Thyroid gland (tissue), 4 donors: ENCODE results near the gene ANAPC7. TPM values are rescaled to one million over a fixed set of nuclear protein-coding genes. Genes with fewer than 3 reads are reported as not detected.
A peak's percentile ranks its signal among the peaks of the same experiment; 100 is the strongest.

Experiments
- DNase-seq, 2 donors: peaks; one replicate each; pipeline ENCODE4 v3.0.0-alpha.2; 2019
- H3K27ac ChIP-seq, 3 donors: fragments of 200-600 bp; sonication (generic); 1 replicate in 2 of 3; 2 replicates in 1 of 3; pipeline ENCODE4 v1.5.1; 2016 to 2019; ENCODE audit warnings: mild to moderate bottlenecking in 1 of 3, moderate library complexity in 1 of 3
- H3K27me3 ChIP-seq: fragments of 200-600 bp; sonication (generic); one replicate; pipeline ENCODE4 v1.5.1; 2019
- H3K36me3 ChIP-seq, 2 donors: fragments of 200-600 bp; sonication (generic); one replicate each; pipeline ENCODE4 v1.5.1; 2016 to 2019
- H3K4me1 ChIP-seq, 2 donors: fragments of 200-600 bp; sonication (generic); one replicate each; pipeline ENCODE4 v1.5.1; 2017 to 2019
- H3K4me3 ChIP-seq, 3 donors: fragments of 200-600 bp; sonication (generic); replicated peaks in 1 of 3; 1 replicate in 2 of 3; 2 replicates in 1 of 3; pipeline ENCODE4 v1.5.1; 2016; ENCODE audit warnings: mild to moderate bottlenecking in 1 of 3
- H3K9me3 ChIP-seq: fragments of 200-600 bp; sonication (generic); one replicate; pipeline ENCODE4 v1.5.1; 2017
- POLR2A ChIP-seq, 2 donors: fragments of 450-650 bp; IDR thresholded peaks; one replicate each; pipeline ENCODE4 v1.6.1; 2017; ENCODE audit warnings: antibody characterized with exemption in 2 of 2, mild to moderate bottlenecking in 2 of 2, moderate library complexity in 1 of 2
- WGBS, 2 donors: methylation state at CpG; one replicate each; pipeline ENCODE4 v1.1.5; 2017; 5-methylcytosine and 5-hydroxymethylcytosine counted together
- intact Hi-C: fragments of 100-400 bp; cut with DNase I; formaldehyde crosslinking; loops from one replicate; pipeline ENCODE4 v1.15.1; 2023
- total RNA-seq, 4 donors: library from RNA; depleted of rRNA; stranded (reverse); fragments of >200 nt; gene quantifications; one replicate each; pipeline ENCODE4 v1.2.3, GENCODE V29; 2016
- TF ChIP-seq, protein P1 (sequence below), 6 experiments: fragments of 200-600 bp in 3 of 6; fragments of 450-650 bp in 3 of 6; sonication (generic) in 3 of 6; IDR thresholded peaks; one replicate each; pipeline ENCODE4 v1.5.1; 2016 to 2019; ENCODE audit warnings: antibody characterized with exemption in 6 of 6, mild to moderate bottlenecking in 2 of 6, inconsistent platforms in 1 of 6, moderate library complexity in 1 of 6

Gene ANAPC7
- total RNA-seq, 4 donors from 2014 or later: 49.4 to 61.9 (median 50.9) TPM

DNA sequence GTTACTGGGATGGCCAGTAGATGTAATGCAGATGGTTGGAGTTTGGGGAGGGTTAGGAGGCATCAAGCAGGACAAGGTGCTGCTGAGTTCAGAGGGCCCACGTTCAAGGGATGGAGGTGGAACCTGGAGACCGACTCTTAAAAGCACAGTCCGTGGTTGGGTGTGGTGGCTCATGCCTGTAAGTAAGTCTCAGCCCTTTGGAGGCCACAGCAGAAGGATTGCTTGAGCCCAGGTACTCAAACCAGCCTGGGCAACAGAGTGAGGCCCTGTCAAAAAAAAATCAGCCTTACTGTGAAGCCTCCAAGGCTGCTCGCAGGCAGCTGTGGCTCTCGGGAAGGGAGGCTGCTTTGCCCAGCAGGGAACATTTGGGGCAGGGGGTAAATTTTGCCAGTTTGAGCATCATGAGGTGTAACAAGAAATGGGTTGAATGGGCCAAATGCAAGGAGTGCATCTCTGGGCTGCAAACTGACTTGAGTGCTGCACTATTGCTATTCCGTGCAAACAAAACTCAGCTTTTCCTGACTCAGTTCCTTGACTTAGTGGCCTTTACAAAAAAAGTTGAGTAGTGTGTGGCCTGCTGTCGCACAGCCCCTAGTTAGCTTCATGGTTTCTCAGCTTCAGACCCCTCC, 55.0 kb downstream of the ANAPC7 start:
- Histone ChIP-seq H3K4me3 (no peak overlapping the region), H3K9me3 (no peaks in the 10 kb centered on the region), H3K27ac (no peak overlapping the region), H3K36me3 (peaks cover 47 to 67% of the 10 kb centered on the region in 2 donors), H3K4me1 (peaks cover 4 to 12% of the 10 kb centered on the region in 2 donors), H3K27me3 (no peaks in the 10 kb centered on the region)
- no peak for DNase-seq
- 92 to 94% methylated on average over 7 of the region's 7 CpGs for WGBS, 2 donors
- no peak for TF ChIP-seq POLR2A (IDR thresholded peaks at IDR 0.05)
- TF ChIP-seq, protein P1, sequence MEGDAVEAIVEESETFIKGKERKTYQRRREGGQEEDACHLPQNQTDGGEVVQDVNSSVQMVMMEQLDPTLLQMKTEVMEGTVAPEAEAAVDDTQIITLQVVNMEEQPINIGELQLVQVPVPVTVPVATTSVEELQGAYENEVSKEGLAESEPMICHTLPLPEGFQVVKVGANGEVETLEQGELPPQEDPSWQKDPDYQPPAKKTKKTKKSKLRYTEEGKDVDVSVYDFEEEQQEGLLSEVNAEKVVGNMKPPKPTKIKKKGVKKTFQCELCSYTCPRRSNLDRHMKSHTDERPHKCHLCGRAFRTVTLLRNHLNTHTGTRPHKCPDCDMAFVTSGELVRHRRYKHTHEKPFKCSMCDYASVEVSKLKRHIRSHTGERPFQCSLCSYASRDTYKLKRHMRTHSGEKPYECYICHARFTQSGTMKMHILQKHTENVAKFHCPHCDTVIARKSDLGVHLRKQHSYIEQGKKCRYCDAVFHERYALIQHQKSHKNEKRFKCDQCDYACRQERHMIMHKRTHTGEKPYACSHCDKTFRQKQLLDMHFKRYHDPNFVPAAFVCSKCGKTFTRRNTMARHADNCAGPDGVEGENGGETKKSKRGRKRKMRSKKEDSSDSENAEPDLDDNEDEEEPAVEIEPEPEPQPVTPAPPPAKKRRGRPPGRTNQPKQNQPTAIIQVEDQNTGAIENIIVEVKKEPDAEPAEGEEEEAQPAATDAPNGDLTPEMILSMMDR (IDR thresholded peaks at IDR 0.05): no peak
- intact Hi-C loops: no loop called here

DNA sequence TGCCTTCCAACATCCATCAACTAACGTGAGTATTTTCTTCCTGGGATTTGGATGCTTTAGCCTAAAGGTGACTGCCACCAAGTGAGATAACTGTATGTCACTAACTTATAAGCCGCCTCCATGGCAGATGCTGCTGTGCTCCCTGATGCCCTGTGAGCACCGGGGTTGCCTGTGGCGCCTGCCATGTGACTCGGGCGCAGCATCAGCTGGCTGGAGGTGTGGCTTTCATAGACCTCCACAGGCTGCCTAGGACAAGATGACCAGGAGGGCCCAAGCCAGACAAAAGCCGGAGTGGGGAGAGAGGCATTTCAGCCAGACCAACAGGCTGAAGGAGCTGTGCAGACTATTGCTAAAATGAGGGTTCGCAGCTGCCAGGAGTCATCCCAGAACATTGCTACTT, 55.7 kb downstream of the ANAPC7 start:
- Histone ChIP-seq H3K4me1 (peaks cover 4 to 12% of the 10 kb centered on the region in 2 donors), H3K36me3 (peaks cover 55 to 75% of the 10 kb centered on the region in 2 donors), H3K9me3 (no peaks in the 10 kb centered on the region), H3K27me3 (no peaks in the 10 kb centered on the region), H3K4me3 (no peak overlapping the region), H3K27ac (no peak overlapping the region)
- no peak for TF ChIP-seq POLR2A (IDR thresholded peaks at IDR 0.05)
- TF ChIP-seq, protein P1 (IDR thresholded peaks at IDR 0.05): no peak
- DNase-seq: no peak
- 95 to 100% methylated on average over 4 to 8 of the region's 8 CpGs for WGBS, 2 donors
- intact Hi-C loops: no loop called here

DNA sequence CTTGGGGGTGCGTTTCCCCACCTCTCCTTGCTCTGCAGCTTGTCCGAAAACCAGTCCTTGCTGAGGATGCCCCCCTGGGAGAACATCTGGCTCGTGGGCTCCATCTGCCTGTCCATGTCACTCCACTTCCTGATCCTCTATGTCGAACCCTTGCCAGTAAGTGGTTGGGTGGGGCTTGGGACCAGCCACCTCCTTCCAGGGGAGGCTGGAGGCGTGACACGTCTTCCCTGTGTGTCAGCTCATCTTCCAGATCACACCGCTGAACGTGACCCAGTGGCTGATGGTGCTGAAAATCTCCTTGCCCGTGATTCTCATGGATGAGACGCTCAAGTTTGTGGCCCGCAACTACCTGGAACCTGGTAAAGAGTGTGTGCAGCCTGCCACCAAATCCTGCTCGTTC, 57.5 kb downstream of the ANAPC7 start:
- Histone ChIP-seq H3K4me3 (no peak overlapping the region), H3K27me3 (no peaks in the 10 kb centered on the region), H3K4me1 (peaks cover 4 to 12% of the 10 kb centered on the region in 2 donors), H3K9me3 (no peaks in the 10 kb centered on the region), H3K27ac (peak overlapping the region; percentile 40 to 82 (median 78)), H3K36me3 (peaks cover 73 to 91% of the 10 kb centered on the region in 2 donors)
- intact Hi-C loops: no loop called here
- 87 to 93% methylated on average over 11 to 12 of the region's 12 CpGs for WGBS, 2 donors
- TF ChIP-seq POLR2A (IDR thresholded peaks at IDR 0.05): no peak
- TF ChIP-seq, protein P1 (IDR thresholded peaks at IDR 0.05): no peak
- no peak for DNase-seq

DNA sequence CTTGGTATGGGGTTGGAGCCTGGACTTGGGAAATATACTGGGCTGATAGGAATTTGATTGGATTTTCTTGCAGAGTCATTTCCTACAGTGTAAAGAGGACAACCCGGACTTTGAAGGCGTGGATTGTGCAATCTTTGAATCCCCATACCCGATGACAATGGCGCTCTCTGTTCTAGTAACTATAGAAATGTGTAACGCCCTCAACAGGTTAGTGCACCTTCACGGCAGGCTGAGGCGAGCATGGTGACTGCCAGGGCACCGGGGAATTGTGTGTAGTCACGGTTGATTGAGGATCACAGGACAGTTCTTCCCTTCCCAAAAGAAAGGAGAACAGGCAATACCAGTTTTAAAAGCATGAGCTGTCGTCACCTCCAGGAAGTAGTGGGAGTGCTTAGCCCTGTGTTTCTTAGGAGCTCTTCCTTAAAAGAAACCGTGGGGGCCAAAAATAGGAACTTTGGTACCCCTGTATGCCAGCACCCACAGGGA, 58.3 kb downstream of the ANAPC7 start:
- peak; percentile 83 to 84 for DNase-seq
- WGBS, 2 donors: 33 to 53% methylated on average over 11 of the region's 11 CpGs
- peak in 1 of 2 donors; percentile 16 for TF ChIP-seq POLR2A (IDR thresholded peaks at IDR 0.05)
- TF ChIP-seq, protein P1 (IDR thresholded peaks at IDR 0.05): peak in 1 of 6 experiments; percentile 12
- Histone ChIP-seq H3K9me3 (no peaks in the 10 kb centered on the region), H3K27ac (peak overlapping the region; percentile 40 to 82 (median 78)), H3K4me3 (no peak overlapping the region), H3K36me3 (peaks cover 80 to 96% of the 10 kb centered on the region in 2 donors), H3K27me3 (no peaks in the 10 kb centered on the region), H3K4me1 (peaks cover 4 to 12% of the 10 kb centered on the region in 2 donors)
- intact Hi-C loops: no loop called here

DNA sequence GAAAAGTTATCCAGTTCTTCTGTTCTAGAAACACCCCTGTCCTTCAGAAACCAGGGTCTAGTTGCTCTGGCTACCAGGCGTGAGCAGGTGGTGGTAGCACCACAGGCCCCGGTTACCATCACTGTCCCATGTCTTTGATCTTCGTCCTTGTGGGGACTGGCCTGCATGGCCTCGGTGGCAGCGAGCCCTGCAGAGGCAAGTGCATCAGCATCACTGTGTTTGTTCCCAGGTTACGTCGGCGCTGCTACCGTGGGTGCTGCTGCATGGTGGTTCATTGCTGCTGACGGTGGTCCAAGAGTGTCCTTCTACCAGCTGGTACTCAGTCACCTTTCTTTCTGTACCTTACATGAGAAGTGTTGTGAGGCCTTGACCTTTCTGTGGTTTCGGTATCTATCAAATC, 58.9 kb downstream of the ANAPC7 start:
- Histone ChIP-seq H3K9me3 (no peaks in the 10 kb centered on the region), H3K4me1 (peaks cover 4 to 12% of the 10 kb centered on the region in 2 donors), H3K4me3 (no peak overlapping the region), H3K27ac (peak overlapping the region; percentile 36 to 82 (median 78)), H3K36me3 (peaks cover 86 to 97% of the 10 kb centered on the region in 2 donors), H3K27me3 (no peaks in the 10 kb centered on the region)
- WGBS, 2 donors: 92 to 93% methylated on average over 5 to 11 of the region's 11 CpGs
- intact Hi-C loops: no loop called here
- no peak for DNase-seq
- TF ChIP-seq, protein P1 (IDR thresholded peaks at IDR 0.05): no peak
- no peak for TF ChIP-seq POLR2A (IDR thresholded peaks at IDR 0.05)
